NT2/D1 (cell line): Measurements from ENCODE around the gene POLR3H.

Experiments used
- DNase-seq: peaks from one replicate; pipeline ENCODE4 v3.0.0-alpha.2; 2011; ENCODE audit warnings: low read depth, low spot score
- H3K27me3 ChIP-seq: 2 replicates; pipeline ENCODE4 v1.6.0; 2011; ENCODE audit warnings: mild to moderate bottlenecking; ENCODE audit not compliant: insufficient read length, insufficient read depth
- H3K36me3 ChIP-seq: 2 replicates; pipeline ENCODE4 v1.6.1; 2011; ENCODE audit warnings: mild to moderate bottlenecking, low read length, mixed read lengths; ENCODE audit not compliant: insufficient read depth, insufficient read length
- H3K4me1 ChIP-seq: 2 replicates; pipeline ENCODE4 v1.5.1; 2011; ENCODE audit not compliant: insufficient read depth, insufficient read length
- H3K4me3 ChIP-seq: 2 replicates; pipeline ENCODE4 v1.5.1; 2011; ENCODE audit warnings: low read depth; ENCODE audit not compliant: insufficient read length
- H3K9ac ChIP-seq: 2 replicates; pipeline ENCODE4 v1.6.0; 2011; ENCODE audit warnings: low read depth; ENCODE audit not compliant: insufficient read length
- H3K9me3 ChIP-seq: 2 replicates; pipeline ENCODE4 v1.5.1; 2011; ENCODE audit warnings: mild to moderate bottlenecking, low read length; ENCODE audit not compliant: insufficient read depth
- SUZ12 ChIP-seq: IDR thresholded peaks from 2 replicates; pipeline ENCODE4 v1.6.1; 2011; ENCODE audit not compliant: insufficient read length, insufficient read depth; ENCODE audit errors: extremely low read depth
- YY1 ChIP-seq: IDR thresholded peaks from 2 replicates; pipeline ENCODE4 v1.6.1; 2011; ENCODE audit not compliant: insufficient read length, insufficient read depth
- ZNF274 ChIP-seq: IDR thresholded peaks from 2 replicates; pipeline ENCODE4 v1.6.1; 2011; ENCODE audit warnings: mild to moderate bottlenecking, low read depth, low read length

POLR3H gene

GRCh38 chr22:41479671-41480396, 64.4 kb downstream of the POLR3H start:
- H3K9ac ChIP-seq: no peak overlapping the region
- H3K36me3 ChIP-seq: peaks cover 7% of the 10 kb centered on the region
- H3K4me3 ChIP-seq: no peak overlapping the region
- H3K27me3 ChIP-seq: no peaks in the 10 kb centered on the region
- no peak for DNase-seq
- TF ChIP-seq YY1: no peak
- TF ChIP-seq SUZ12: no peak
- TF ChIP-seq ZNF274: no peak
- no peaks in the 10 kb centered on the region for H3K9me3 ChIP-seq
- H3K4me1 ChIP-seq: peaks cover 12% of the 10 kb centered on the region

GRCh38 chr22:41478891-41479521, 65.3 kb downstream of the POLR3H start:
- TF ChIP-seq SUZ12 (no peak), ZNF274 (no peak), YY1 (no peak)
- no peak overlapping the region for H3K9ac ChIP-seq
- H3K27me3 ChIP-seq: no peaks in the 10 kb centered on the region
- H3K9me3 ChIP-seq: no peaks in the 10 kb centered on the region
- H3K4me1 ChIP-seq: peaks cover 12% of the 10 kb centered on the region
- no peak for DNase-seq
- no peak overlapping the region for H3K4me3 ChIP-seq
- peaks cover 7% of the 10 kb centered on the region for H3K36me3 ChIP-seq

- H3K9me3 ChIP-seq: no peaks in the 10 kb centered on the region
- H3K4me1 ChIP-seq: peaks cover 12% of the 10 kb centered on the region
- H3K9ac ChIP-seq: no peak overlapping the region
- TF ChIP-seq ZNF274 (no peak), SUZ12 (no peak), YY1 (no peak)
- peaks cover 7% of the 10 kb centered on the region for H3K36me3 ChIP-seq
- DNase-seq: no peak
- no peak overlapping the region for H3K4me3 ChIP-seq
- no peaks in the 10 kb centered on the region for H3K27me3 ChIP-seq
These were observed 65.8 kb downstream of the POLR3H start for GRCh38 chr22:41478473-41478872.
